ENCODE measurements around the gene RBM25. TPM values are rescaled to one million over a fixed set of nuclear protein-coding genes. Genes with fewer than 3 reads are reported as not detected.

RBM25 gene
- total and polyA plus RNA-seq, 10 of the 15 experiments (the other 5 are each of a cell fraction or from before 2014, with no cell fraction given) = 43.4 to 125 (median 74.1) TPM

- TF ChIP-seq ZBTB11 (CRISPR knock-in tag; IDR thresholded peaks at IDR 0.05) (no peak), ZNF384 (IDR thresholded peaks at IDR 0.05; ENCODE audit: borderline replicate concordance, low read depth, low read length) (no peak), SKIL (IDR thresholded peaks at IDR 0.05; ENCODE audit: low read depth, poor library complexity, severe bottlenecking) (peak; percentile 79), POLR2AphosphoS2 (IDR thresholded peaks at IDR 0.05; ENCODE audit: low read depth, low read length) (no peak), HDAC6 (IDR thresholded peaks at IDR 0.05; ENCODE audit: unreplicated experiment) (no peak), TAF1 (IDR thresholded peaks at IDR 0.05; ENCODE audit: borderline replicate concordance, low read depth, low read length) (no peak), RAD21 (IDR thresholded peaks at IDR 0.05; ENCODE audit: insufficient read depth, low read depth, low read length) (no peak), IRF4 (IDR thresholded peaks at IDR 0.05; ENCODE audit: low read depth, low read length) (peak; percentile 86), RELB (IDR thresholded peaks at IDR 0.05; ENCODE audit: low read depth) (peak; percentile 75), EED (IDR thresholded peaks at IDR 0.05; ENCODE audit: low read depth) (peak; percentile 34; the same call in 1 of the 2 replicates), NR2C1 (IDR thresholded peaks at IDR 0.05) (no peak), SUZ12 (IDR thresholded peaks at IDR 0.05; ENCODE audit: unreplicated experiment) (no peak), STAT1 (conservative IDR thresholded peaks at IDR 0.05) (no peak), HCFC1 (IDR thresholded peaks at IDR 0.05; ENCODE audit: low read length) (no peak), ZBTB40 (IDR thresholded peaks at IDR 0.05; ENCODE audit: borderline replicate concordance) (no peak), ZNF274 (IDR thresholded peaks at IDR 0.05; ENCODE audit: insufficient read depth, insufficient read length) (no peak), NBN (IDR thresholded peaks at IDR 0.05) (peak; percentile 53), RCOR1 (conservative IDR thresholded peaks at IDR 0.05; ENCODE audit: low read depth, low read length) (no peak), CREB1 (IDR thresholded peaks at IDR 0.05; ENCODE audit: low read depth) (no peak), ZNF217 (IDR thresholded peaks at IDR 0.05) (no peak), RAD51 (IDR thresholded peaks at IDR 0.05) (no peak), RFX5 (IDR thresholded peaks at IDR 0.05; ENCODE audit: low read depth, low read length) (peak; percentile 21; the same call in 1 of the 2 replicates)
Measured at GRCh38 chr14:73014105-73014504, 44.2 kb upstream of the RBM25 start (continued).
